WERI-Rb-1 (cell line): ENCODE results near the gene MOG.

Experiments used
- DNase-seq: peaks from one replicate; pipeline ENCODE4 v3.0.0-alpha.2; 2020
- H3K27ac ChIP-seq: fragments of 250-450 bp; sonication (Bioruptor Pico); 2 replicates; pipeline ENCODE4 v1.5.1; 2020; ENCODE audit warnings: mild to moderate bottlenecking, moderate library complexity
- H3K27me3 ChIP-seq: fragments of 250-450 bp; sonication (Bioruptor Pico); 2 replicates; pipeline ENCODE4 v1.5.1; 2021; ENCODE audit warnings: mild to moderate bottlenecking, low read depth, moderate library complexity; ENCODE audit not compliant: insufficient read depth, severe bottlenecking
- H3K36me3 ChIP-seq: fragments of 250-450 bp; sonication (Bioruptor Pico); 2 replicates; pipeline ENCODE4 v1.5.1; 2020; ENCODE audit warnings: mild to moderate bottlenecking, moderate library complexity
- H3K4me3 ChIP-seq: 2 replicates; pipeline ENCODE4 v1.5.1; 2011; ENCODE audit warnings: low read depth, mild to moderate bottlenecking, control low read depth, low read length
- H3K9me3 ChIP-seq: fragments of 250-450 bp; sonication (Bioruptor Pico); 2 replicates; pipeline ENCODE4 v1.5.1; 2021; ENCODE audit warnings: mild to moderate bottlenecking, moderate library complexity; ENCODE audit not compliant: severe bottlenecking
- TF ChIP-seq, protein P1 (sequence below): IDR thresholded peaks from 2 replicates; pipeline ENCODE4 v1.5.1; 2011; ENCODE audit warnings: low read depth, mild to moderate bottlenecking, control low read depth, inconsistent platforms, low read length

MOG gene

DNA sequence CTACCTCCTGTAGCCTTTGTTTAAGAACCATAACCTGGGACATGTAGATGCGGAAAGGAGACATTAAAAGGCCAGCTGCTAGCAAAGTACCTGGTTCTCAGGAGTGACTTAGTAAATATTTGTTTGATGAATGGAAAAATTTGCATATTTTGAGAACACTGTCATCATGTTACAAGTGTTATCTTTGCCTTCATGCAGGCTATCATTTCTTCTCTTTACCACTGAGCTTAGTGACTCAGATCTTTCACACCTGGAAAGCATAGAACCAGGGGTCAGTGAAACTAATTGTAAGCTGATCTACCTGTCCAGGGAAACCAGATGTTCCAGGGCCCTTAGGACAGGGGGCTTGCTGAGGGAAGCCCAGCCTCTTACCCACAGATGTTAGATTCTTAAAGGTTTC is 18.7 kb downstream of the MOG start:
- H3K36me3 ChIP-seq = no peaks in the 10 kb centered on the region
- no peak overlapping the region for H3K27ac ChIP-seq
- TF ChIP-seq, protein P1, sequence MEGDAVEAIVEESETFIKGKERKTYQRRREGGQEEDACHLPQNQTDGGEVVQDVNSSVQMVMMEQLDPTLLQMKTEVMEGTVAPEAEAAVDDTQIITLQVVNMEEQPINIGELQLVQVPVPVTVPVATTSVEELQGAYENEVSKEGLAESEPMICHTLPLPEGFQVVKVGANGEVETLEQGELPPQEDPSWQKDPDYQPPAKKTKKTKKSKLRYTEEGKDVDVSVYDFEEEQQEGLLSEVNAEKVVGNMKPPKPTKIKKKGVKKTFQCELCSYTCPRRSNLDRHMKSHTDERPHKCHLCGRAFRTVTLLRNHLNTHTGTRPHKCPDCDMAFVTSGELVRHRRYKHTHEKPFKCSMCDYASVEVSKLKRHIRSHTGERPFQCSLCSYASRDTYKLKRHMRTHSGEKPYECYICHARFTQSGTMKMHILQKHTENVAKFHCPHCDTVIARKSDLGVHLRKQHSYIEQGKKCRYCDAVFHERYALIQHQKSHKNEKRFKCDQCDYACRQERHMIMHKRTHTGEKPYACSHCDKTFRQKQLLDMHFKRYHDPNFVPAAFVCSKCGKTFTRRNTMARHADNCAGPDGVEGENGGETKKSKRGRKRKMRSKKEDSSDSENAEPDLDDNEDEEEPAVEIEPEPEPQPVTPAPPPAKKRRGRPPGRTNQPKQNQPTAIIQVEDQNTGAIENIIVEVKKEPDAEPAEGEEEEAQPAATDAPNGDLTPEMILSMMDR = no peak
- DNase-seq = no peak
- H3K27me3 ChIP-seq = peaks cover 78% of the 10 kb centered on the region
- H3K4me3 ChIP-seq = no peak overlapping the region
- H3K9me3 ChIP-seq = peaks cover 12% of the 10 kb centered on the region

DNA sequence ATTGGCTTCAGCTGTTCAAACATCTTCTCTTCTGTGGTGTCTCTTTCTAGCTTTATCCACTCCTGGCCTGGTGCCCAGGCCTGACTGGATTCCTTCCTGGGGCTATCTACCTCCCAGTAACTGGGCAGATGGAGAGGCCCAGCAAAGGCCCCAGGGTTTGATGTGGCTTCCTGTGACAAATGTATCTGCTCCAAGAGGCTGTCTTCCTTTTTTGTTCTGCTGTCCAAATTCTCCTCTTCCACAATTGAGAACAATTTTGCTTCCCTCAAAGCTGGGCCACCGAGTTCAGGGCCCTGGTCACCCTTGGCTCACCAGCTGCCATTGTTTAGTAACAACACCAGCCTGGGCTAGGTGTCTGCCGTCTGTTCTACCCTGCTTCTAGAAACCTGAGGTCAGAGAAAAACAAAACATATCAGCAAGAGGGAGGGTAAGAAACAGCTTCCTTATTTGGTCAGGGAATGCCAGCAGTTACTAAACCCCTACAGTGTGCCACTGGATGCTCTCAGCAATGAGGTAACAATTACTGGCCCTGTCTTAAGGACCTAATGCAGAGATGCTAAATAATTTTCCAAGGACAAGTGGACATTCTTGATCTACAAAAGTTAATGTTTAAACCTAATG is 20.2 kb downstream of the MOG start:
- H3K27me3 ChIP-seq = peaks cover 66% of the 10 kb centered on the region
- no peak overlapping the region for H3K27ac ChIP-seq
- no peak for DNase-seq
- TF ChIP-seq, protein P1 = no peak
- no peak overlapping the region for H3K4me3 ChIP-seq
- peaks cover 14% of the 10 kb centered on the region for H3K9me3 ChIP-seq
- H3K36me3 ChIP-seq = no peaks in the 10 kb centered on the region

DNA sequence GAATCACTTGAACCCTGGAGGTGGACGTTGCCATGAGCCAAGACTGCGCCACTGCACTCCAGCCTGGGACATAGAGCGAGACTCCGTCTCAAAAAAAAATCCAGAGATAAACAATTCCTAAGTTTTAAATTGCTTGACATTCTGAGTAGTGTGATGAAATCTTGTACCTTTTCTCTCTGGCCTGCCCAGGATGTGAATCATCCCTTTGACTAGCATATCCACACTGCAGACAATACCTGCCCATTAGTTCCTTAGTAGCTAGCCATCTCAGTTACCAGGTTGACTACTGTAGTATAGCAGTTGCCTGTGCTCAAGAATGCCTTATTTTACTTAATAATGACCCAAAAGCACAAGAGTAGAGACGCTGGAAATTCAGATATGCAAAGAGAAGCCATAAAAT is 21.2 kb downstream of the MOG start:
- Histone ChIP-seq H3K27ac (no peak overlapping the region), H3K9me3 (peaks cover 7% of the 10 kb centered on the region), H3K27me3 (peaks cover 56% of the 10 kb centered on the region), H3K4me3 (no peak overlapping the region), H3K36me3 (no peaks in the 10 kb centered on the region)
- TF ChIP-seq, protein P1 = no peak
- no peak for DNase-seq

DNA sequence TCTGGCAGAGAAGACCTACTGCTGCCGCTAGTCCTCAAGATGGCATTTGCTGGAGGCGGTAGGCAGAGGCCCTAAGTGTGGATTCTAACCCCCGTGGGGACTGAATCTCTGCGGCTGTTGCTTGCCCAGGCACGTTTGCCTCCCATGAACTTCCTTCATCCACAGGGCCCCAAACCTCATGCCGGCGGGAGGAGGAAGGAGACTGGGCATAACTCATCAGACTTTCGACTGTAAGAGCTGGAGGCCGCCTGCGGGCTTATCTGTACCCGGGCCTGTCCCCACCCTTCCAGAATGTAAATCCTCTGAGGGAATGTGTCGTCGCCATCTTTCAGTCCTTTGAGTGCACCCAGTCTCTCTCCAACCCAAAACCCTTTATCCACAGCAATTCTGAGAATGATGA is 23.1 kb downstream of the MOG start:
- H3K9me3 ChIP-seq = peaks cover 8% of the 10 kb centered on the region
- H3K27ac ChIP-seq = no peak overlapping the region
- TF ChIP-seq, protein P1 = no peak
- H3K4me3 ChIP-seq = no peak overlapping the region
- H3K36me3 ChIP-seq = no peaks in the 10 kb centered on the region
- DNase-seq = no peak
- peaks cover 51% of the 10 kb centered on the region for H3K27me3 ChIP-seq

DNA sequence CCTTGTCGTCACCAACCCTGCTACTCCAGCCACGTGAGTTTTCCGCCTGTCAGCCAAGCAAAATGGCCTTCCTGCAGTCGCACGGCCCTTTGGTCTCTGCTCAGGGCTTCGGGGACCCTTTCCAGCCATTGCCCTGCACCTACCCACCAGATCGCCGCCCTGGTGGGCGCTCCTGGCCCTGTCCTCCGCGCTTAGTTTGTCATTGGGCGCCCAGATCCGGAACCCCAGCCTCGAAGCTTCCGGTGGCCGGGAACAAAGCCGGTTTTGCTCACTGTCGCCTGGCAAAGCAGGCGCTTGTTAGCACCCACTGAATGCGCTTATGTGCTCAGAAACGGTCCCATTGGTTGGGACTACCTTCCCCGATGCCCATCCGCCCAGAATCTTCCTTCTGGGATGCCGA is 23.5 kb downstream of the MOG start:
- H3K27ac ChIP-seq = no peak overlapping the region
- H3K36me3 ChIP-seq = no peaks in the 10 kb centered on the region
- peaks cover 13% of the 10 kb centered on the region for H3K9me3 ChIP-seq
- DNase-seq = no peak
- TF ChIP-seq, protein P1 = no peak
- H3K27me3 ChIP-seq = peaks cover 51% of the 10 kb centered on the region
- H3K4me3 ChIP-seq = no peak overlapping the region

DNA sequence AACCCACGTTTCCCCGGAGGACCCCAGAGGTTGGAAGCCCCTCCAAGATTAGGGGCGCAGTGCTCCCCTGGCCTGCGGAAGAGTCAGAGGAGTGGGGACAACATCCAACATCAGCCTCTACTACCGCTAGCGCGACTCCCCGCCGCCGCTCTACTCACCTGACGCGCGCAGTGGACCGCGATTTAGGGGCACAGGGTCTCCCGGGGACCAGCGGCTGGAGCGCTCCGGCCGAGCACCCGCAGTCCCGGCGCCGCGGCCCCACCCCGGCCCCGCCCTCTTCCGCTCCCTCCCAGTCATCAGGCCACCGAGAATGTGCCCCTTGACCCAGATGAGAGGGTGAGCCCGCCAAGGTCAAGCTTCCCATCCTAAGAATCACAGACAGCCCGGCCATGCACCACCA is 24.0 kb downstream of the MOG start, which contains the start of gene ZFP57:
Gene ZFP57, minus strand, starts transcription at position 249 of the 400 bp plus-strand sequence. CDS start 4,149 bp downstream, outside the sequence.
- H3K4me3 ChIP-seq = no peak within 1 kb of the TSS
- H3K27ac ChIP-seq = no peak within 1 kb of the TSS
- TF ChIP-seq, protein P1 = no peak
- no peaks in the 10 kb centered on the region for H3K36me3 ChIP-seq
- peaks cover 18% of the 10 kb centered on the region for H3K9me3 ChIP-seq
- DNase-seq = no peak
- peaks cover 51% of the 10 kb centered on the region for H3K27me3 ChIP-seq
